Type B pancreatic cell (in vitro differentiated cells): ENCODE data around the gene KRTAP1-1. TPM values are rescaled to one million over a fixed set of nuclear protein-coding genes. Genes with fewer than 3 reads are reported as not detected.
"Not testable (repeated sequence)": the region's sequence is repeated elsewhere in the genome, so short reads cannot be mapped to it uniquely, and the experiment has no call there.

Experiments used
- DNase-seq: peaks from one replicate; pipeline ENCODE4 v3.0.0; 2021; ENCODE audit warnings: mixed read lengths; ENCODE audit not compliant: unreplicated experiment; ENCODE audit errors: extremely low spot score
- H3K27ac Mint-ChIP-seq: 2 replicates; pipeline ENCODE4 v1.8.0; 2021; ENCODE audit warnings: mild to moderate bottlenecking, mixed read lengths
- H3K27me3 Mint-ChIP-seq: 2 replicates; pipeline ENCODE4 v1.8.0; 2021; ENCODE audit warnings: mixed read lengths
- H3K36me3 Mint-ChIP-seq: 2 replicates; pipeline ENCODE4 v1.8.0; 2021; ENCODE audit warnings: mixed read lengths
- H3K4me1 Mint-ChIP-seq: one replicate; pipeline ENCODE4 v1.8.0; 2021; ENCODE audit warnings: mixed read lengths; ENCODE audit not compliant: unreplicated experiment
- H3K4me3 Mint-ChIP-seq: 2 replicates; pipeline ENCODE4 v1.8.0; 2021; ENCODE audit warnings: mild to moderate bottlenecking, mixed read lengths
- H3K9me3 Mint-ChIP-seq: 2 replicates; pipeline ENCODE4 v1.8.0; 2021; ENCODE audit warnings: mixed read lengths
- total RNA-seq: library from RNA; stranded (reverse); gene quantifications from 2 replicates; pipeline ENCODE4 v1.2.1, GENCODE V29; 2021; ENCODE audit warnings: low replicate concordance
- TF ChIP-seq, protein P1 (sequence below): fragments of 200-600 bp; sonication (generic); conservative IDR thresholded peaks from 2 replicates; pipeline ENCODE4 v1.5.0; 2021; ENCODE audit warnings: antibody characterized with exemption, mild to moderate bottlenecking

Gene KRTAP1-1
- total RNA-seq, 1 donor from 2014 or later: not detected

DNA sequence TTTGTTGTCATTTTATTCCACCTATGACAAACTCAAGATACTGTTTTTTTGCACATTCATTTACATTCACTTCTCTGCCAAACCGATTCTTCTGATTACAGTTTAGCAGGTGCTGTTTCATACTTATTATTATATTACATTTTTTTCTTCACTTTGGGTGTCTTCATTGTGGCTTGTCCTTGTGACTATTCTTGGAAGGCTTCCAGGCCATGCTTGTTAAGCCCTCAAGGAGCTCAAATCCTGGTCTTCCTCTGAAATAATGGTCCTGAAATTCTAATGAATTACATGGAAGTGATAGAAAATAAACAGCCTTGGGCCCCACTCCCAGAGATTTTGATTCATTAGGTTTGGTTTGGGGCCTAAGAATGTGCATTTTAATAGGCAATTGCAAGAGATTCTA lies 23.1 kb upstream of the KRTAP1-1 start:
- Mint-ChIP-seq H3K4me1 (peaks cover 26% of the 10 kb centered on the region), H3K27me3 (no peaks in the 10 kb centered on the region), H3K9me3 (peaks cover 5% of the 10 kb centered on the region), H3K4me3 (no peak overlapping the region), H3K27ac (no peak overlapping the region), H3K36me3 (no peaks in the 10 kb centered on the region)
- DNase-seq: no peak
- TF ChIP-seq, protein P1, sequence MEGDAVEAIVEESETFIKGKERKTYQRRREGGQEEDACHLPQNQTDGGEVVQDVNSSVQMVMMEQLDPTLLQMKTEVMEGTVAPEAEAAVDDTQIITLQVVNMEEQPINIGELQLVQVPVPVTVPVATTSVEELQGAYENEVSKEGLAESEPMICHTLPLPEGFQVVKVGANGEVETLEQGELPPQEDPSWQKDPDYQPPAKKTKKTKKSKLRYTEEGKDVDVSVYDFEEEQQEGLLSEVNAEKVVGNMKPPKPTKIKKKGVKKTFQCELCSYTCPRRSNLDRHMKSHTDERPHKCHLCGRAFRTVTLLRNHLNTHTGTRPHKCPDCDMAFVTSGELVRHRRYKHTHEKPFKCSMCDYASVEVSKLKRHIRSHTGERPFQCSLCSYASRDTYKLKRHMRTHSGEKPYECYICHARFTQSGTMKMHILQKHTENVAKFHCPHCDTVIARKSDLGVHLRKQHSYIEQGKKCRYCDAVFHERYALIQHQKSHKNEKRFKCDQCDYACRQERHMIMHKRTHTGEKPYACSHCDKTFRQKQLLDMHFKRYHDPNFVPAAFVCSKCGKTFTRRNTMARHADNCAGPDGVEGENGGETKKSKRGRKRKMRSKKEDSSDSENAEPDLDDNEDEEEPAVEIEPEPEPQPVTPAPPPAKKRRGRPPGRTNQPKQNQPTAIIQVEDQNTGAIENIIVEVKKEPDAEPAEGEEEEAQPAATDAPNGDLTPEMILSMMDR: no peak

DNA sequence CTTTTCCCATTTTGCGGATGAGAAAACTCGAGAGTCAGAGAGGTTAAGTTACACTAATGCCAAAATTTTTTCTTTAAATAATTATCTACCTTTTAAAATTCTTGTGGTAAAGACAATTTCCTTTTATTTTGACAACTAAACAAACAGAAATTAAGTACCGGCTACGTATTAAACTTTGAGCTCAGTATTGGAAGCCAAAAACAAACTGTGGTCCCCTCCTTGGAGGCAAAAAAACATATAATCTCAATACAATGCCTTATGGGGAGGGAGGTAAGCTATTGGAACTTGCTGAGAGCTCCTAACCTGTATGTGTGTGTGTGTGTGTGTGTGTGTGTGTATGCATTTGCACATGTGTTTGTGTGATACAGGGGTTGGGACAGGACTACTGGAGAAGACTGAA lies 22.2 kb upstream of the KRTAP1-1 start:
- H3K36me3 Mint-ChIP-seq: no peaks in the 10 kb centered on the region
- H3K4me3 Mint-ChIP-seq: no peak overlapping the region
- H3K27ac Mint-ChIP-seq: no peak overlapping the region
- no peaks in the 10 kb centered on the region for H3K27me3 Mint-ChIP-seq
- H3K9me3 Mint-ChIP-seq: peaks cover 5% of the 10 kb centered on the region
- DNase-seq: no peak
- H3K4me1 Mint-ChIP-seq: peaks cover 27% of the 10 kb centered on the region
- TF ChIP-seq, protein P1: no peak

GRCh38 chr17:41061964-41062363 lies 20.7 kb upstream of the KRTAP1-1 start:
- no peak for DNase-seq
- Mint-ChIP-seq H3K9me3 (peaks cover 10% of the 10 kb centered on the region), H3K4me1 (peaks cover 20% of the 10 kb centered on the region), H3K4me3 (no peak overlapping the region), H3K27me3 (no peaks in the 10 kb centered on the region), H3K27ac (no peak overlapping the region), H3K36me3 (no peaks in the 10 kb centered on the region)
- TF ChIP-seq, protein P1: no peak

DNA sequence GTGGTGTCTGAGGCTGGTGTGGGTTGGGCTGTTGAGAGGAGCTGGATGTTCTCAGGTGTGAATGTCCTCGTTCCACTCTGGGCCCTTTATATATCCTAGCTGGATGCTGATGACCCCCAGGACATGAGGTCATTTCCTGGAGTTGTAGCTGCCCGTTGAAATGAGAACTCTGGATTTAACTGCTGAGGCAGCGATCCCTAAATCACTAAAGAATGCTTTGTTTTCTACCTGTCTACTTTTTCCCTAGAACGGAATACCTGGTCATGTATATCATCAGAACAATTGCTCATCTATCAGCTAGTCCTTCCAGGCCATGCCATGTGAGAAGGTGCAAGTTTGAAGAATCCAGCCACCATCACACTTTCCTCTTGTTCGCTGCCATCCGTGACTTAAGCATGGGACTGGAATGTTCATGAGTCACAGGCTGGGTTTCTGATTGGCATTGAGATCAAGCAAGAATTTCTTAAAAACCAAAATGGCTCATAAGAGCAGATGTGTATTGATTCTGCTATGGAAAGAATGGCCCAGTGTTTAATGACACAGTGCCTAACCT lies 18.9 kb upstream of the KRTAP1-1 start, which contains the start of gene KRTAP2-3:
Gene KRTAP2-3 (minus strand): TSS at position 63 of the 553 bp plus-strand sequence. CDS start 64 bp downstream, outside the sequence.
- no peak for DNase-seq
- H3K27me3 Mint-ChIP-seq: no peaks in the 10 kb centered on the region
- TF ChIP-seq, protein P1: no peak
- no peak within 1 kb of the TSS for H3K4me3 Mint-ChIP-seq
- H3K27ac Mint-ChIP-seq: peak within 1 kb of the TSS; percentile 53
- H3K36me3 Mint-ChIP-seq: no peaks in the 10 kb centered on the region
- H3K9me3 Mint-ChIP-seq: peaks cover 10% of the 10 kb centered on the region
- peaks cover 18% of the 10 kb centered on the region for H3K4me1 Mint-ChIP-seq

GRCh38 chr17:41059276-41060051 lies 18.2 kb upstream of the KRTAP1-1 start:
- H3K9me3 Mint-ChIP-seq, H3K36me3 Mint-ChIP-seq, H3K4me3 Mint-ChIP-seq, H3K27me3 Mint-ChIP-seq, DNase-seq, H3K27ac Mint-ChIP-seq: not testable (repeated sequence)
- H3K4me1 Mint-ChIP-seq: peaks cover 18% of the 10 kb centered on the region

DNA sequence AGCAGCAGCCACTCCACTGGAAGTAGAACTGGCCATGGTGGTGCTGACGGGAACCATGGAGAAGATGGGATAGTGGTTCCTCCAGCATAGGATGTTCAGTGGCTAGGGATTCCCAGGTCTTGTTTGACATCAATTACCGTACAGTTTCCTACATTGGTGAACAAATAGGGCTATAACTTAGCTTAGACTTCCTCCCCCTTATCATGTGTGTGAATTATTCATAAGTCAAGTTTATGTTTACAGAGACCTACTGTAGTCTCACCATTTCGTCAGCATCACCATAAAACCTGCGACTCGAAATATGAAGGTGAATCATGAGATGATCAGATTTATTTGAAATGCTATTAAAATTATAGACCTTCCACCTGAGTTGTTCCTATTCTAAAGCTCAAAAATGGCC lies 17.5 kb upstream of the KRTAP1-1 start:
- no peak overlapping the region for H3K27ac Mint-ChIP-seq
- no peaks in the 10 kb centered on the region for H3K36me3 Mint-ChIP-seq
- peaks cover 10% of the 10 kb centered on the region for H3K9me3 Mint-ChIP-seq
- peaks cover 18% of the 10 kb centered on the region for H3K4me1 Mint-ChIP-seq
- H3K27me3 Mint-ChIP-seq: no peaks in the 10 kb centered on the region
- H3K4me3 Mint-ChIP-seq: no peak overlapping the region
- no peak for DNase-seq
- TF ChIP-seq, protein P1: no peak
